Kidney epithelial cell (primary cell): ENCODE results near the gene PURB. TPM values are rescaled to one million over a fixed set of nuclear protein-coding genes. Genes with fewer than 3 reads are reported as not detected.

Experiments
- DNase-seq: peaks from one replicate; pipeline ENCODE4 v3.0.0-alpha.2; 2010; ENCODE audit warnings: low read depth
- H3K27me3 ChIP-seq: 2 replicates; pipeline ENCODE4 v1.6.0; 2011; ENCODE audit warnings: low read length; ENCODE audit not compliant: control insufficient read depth, insufficient read depth
- H3K36me3 ChIP-seq: 2 replicates; pipeline ENCODE4 v1.5.1; 2011; ENCODE audit warnings: low read length; ENCODE audit not compliant: control insufficient read depth, insufficient read depth
- H3K4me3 ChIP-seq: 2 replicates; pipeline ENCODE4 v1.5.1; 2011; ENCODE audit warnings: low read depth, mild to moderate bottlenecking, control low read depth, low read length
- total RNA-seq: library from RNA; depleted of rRNA; stranded (reverse); fragments of >200 nt; gene quantifications from 2 replicates; pipeline ENCODE4 v1.2.3, GENCODE V29; 2015
- TF ChIP-seq, protein P1 (sequence below): IDR thresholded peaks from 2 replicates; pipeline ENCODE4 v1.5.1; 2011; ENCODE audit warnings: mild to moderate bottlenecking, moderate library complexity, low read length, control low read depth, inconsistent platforms; ENCODE audit not compliant: insufficient read depth, poor library complexity, severe bottlenecking

The PURB gene
- total RNA-seq, 1 donor from 2014 or later, result 19.8 TPM

DNA sequence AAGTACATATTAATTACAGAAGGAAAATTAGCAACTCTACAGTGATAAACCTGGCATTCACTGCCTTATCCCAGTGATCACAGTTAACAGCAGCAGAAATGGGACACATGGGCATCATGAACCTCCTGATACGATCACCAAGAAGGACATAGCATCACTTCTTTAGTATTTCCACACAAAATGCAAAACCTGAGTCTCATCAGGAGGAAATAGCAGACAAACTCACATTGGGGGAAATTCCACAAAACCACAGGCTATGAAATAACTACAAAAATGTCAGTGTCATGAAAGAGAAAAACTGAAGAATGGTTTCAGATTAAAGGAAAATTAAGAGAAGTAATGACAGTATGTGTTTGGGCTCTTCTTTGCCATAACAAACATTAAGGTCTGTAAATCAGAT is 12.0 kb upstream of the PURB start:
- no peaks in the 10 kb centered on the region for H3K27me3 ChIP-seq
- TF ChIP-seq, protein P1, sequence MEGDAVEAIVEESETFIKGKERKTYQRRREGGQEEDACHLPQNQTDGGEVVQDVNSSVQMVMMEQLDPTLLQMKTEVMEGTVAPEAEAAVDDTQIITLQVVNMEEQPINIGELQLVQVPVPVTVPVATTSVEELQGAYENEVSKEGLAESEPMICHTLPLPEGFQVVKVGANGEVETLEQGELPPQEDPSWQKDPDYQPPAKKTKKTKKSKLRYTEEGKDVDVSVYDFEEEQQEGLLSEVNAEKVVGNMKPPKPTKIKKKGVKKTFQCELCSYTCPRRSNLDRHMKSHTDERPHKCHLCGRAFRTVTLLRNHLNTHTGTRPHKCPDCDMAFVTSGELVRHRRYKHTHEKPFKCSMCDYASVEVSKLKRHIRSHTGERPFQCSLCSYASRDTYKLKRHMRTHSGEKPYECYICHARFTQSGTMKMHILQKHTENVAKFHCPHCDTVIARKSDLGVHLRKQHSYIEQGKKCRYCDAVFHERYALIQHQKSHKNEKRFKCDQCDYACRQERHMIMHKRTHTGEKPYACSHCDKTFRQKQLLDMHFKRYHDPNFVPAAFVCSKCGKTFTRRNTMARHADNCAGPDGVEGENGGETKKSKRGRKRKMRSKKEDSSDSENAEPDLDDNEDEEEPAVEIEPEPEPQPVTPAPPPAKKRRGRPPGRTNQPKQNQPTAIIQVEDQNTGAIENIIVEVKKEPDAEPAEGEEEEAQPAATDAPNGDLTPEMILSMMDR, result no peak
- DNase-seq, result no peak
- no peak overlapping the region for H3K4me3 ChIP-seq
- no peaks in the 10 kb centered on the region for H3K36me3 ChIP-seq

DNA sequence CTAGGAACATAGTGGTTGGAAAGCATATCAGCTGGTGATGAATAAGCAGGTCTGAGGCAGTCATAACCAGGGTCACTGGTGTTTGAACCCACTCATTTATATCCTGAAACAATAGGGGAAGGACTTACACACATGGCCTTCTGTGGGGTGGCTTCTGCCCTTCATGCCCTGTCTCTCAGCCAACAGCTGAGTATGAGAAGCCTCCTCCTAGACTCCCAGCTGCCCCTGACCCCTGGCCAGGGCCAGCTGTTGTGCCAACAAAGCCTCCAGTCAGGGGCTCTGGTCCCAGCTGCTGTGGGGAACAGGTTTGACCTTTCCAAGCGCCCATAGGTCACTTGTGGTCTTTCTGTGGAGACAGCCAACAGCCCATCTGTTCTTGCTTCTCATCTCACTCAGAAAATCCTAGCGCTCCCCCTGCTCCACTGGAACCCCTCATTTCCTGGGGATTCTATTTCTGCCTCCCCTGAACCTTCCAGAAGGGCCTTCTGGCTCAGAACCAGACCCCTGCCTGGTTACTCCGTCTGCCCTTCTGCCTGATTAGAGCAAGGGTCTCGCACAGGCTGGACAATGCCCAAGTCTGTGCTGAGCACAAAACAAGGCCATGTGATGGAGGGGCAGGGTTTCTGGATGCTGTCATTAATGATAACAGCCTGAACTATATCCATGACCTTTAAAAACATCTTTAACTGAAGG is 9.7 kb upstream of the PURB start:
- Histone ChIP-seq H3K4me3 (no peak overlapping the region), H3K36me3 (no peaks in the 10 kb centered on the region), H3K27me3 (no peaks in the 10 kb centered on the region)
- TF ChIP-seq, protein P1, result no peak
- no peak for DNase-seq

DNA sequence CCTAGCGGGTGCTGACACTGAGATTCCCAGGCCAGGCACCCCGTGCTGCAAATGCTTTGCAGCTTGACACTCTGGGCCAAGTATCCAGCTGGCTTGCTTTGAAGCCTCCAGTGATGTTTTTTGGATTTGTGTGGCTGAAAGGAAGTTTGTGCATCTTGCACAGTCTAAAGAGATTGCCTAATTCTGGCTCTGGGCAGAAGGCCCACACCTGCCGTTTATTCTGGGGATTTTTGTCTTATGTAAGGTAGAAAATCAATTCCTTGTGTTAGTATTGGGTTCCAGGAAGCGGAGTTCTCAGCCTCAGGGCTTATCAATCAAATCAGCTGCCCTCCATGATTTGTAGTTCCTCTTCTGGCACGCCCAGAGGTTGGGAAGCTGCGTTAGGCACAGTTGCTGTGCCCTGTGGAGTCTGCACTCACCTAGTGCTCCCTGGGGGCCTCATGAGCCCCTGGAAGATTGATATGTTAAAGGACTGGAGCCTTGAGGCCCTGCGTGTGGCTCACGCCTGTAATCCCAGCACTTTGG is 8.4 kb upstream of the PURB start:
- DNase-seq, result no peak
- TF ChIP-seq, protein P1, result no peak
- no peaks in the 10 kb centered on the region for H3K36me3 ChIP-seq
- H3K27me3 ChIP-seq, result no peaks in the 10 kb centered on the region
- no peak overlapping the region for H3K4me3 ChIP-seq

DNA sequence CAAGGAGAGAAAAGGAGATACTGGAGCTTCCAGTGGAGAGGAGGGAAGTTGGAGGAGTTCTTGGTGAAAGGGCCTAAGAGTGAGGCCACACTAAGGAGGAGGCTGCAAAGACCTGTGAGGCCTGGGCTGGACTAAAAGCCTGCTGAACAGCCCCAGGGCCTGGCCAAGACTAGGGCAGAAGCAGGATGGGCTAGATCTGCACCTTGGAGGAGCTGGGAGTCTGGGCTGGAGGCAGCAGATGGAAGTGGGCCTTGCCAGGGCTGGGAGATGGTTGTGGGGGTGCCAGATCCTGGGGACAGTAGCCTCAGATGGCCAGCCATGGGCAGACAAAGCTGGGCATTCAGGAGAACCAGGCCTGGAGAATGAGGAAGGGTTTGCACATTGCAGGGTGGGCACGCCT is 6.5 kb upstream of the PURB start:
- Histone ChIP-seq H3K36me3 (no peaks in the 10 kb centered on the region), H3K27me3 (no peaks in the 10 kb centered on the region), H3K4me3 (no peak overlapping the region)
- DNase-seq, result no peak
- TF ChIP-seq, protein P1, result no peak

DNA sequence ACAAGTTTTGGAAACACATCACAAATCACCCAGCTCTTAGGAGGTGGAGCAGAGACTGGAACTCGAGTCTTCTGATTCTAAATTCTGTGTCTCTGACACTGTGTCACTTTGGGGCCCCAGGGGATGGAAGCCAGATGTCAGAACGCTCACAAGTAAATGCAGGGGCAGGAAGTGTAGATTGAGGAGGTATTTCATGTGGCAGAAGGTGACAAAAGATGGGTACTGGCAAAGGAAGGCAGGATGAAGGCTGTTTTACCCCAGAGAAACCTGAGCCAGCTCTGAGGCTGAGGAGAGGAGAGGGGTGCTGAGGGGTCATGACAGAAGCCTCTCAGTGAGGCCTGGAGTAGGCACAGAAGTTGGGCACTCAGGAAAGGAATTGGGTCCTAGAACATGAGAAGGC is 6.0 kb upstream of the PURB start:
- Histone ChIP-seq H3K36me3 (no peaks in the 10 kb centered on the region), H3K4me3 (no peak overlapping the region), H3K27me3 (no peaks in the 10 kb centered on the region)
- TF ChIP-seq, protein P1, result no peak
- DNase-seq, result no peak

DNA sequence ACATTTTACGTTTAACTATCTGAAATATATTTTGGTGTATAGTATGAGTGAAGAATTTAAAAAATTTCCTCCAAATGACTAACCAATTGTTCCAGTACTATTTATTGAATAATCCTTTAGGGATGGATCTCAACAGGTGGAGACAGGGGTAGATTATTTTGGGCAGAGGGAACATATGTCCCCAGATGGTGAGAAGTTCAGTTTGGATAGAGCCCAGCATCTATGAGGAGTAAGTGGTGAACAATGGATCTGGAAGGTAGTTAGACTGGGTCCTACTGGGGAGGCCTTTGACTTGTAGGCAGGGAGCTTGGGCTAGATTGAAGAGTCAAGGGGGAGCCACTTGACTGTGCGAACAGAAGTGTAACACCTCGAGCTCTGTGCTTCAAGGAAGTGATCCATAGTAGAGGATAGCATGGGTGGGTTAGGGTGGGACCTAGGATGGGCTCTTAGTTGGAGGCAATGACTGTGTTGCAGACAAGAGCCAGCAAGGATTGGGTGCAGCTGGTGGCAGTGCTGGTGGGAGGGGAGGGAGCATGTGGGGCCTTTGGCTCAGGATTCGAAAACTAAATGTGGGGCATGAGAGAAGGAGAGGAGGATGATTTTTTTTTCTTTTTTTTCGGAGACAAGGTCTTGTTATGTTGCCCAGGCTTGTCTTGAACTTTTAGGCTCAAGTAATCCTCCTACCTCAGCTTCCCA is 3.9 kb upstream of the PURB start:
- DNase-seq, result no peak
- no peak overlapping the region for H3K4me3 ChIP-seq
- TF ChIP-seq, protein P1, result no peak
- H3K27me3 ChIP-seq, result no peaks in the 10 kb centered on the region
- no peaks in the 10 kb centered on the region for H3K36me3 ChIP-seq
